ENCODE measurements around the gene ELF1. TPM values are rescaled to one million over a fixed set of nuclear protein-coding genes. Genes with fewer than 3 reads are reported as not detected.
"Not testable (repeated sequence)": the region's sequence is repeated elsewhere in the genome, so short reads cannot be mapped to it uniquely, and the experiment has no call there.

Gene ELF1
- total and polyA plus RNA-seq, 3 experiments from 2014 or later = 76.8 to 139 (median 77.6) TPM

DNA sequence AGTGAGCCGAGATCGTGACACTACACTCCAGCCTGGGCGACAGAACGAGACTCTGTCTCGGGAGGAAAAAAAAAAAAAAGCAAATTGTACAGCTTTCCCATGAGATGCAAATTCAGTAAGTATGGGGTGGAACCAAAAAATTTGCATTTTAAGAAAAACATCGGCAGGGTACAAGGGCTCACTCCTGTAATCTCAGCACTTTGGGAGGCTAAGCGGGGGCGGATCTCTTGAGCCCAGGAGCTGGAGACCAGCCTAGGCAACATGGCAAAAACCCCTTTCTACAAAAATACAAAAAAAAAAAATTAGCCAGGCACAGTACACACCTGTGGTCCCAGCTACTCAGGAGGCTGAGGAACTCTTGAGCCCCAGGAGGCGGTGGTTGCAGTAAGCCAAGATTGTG, 91.2 kb downstream of the ELF1 start:
- Histone ChIP-seq H3K36me3 (ENCODE audit: insufficient read depth, low read length) (peaks cover 4% of the 10 kb centered on the region), H3K4me1 (ENCODE audit: insufficient read depth, low read length) (peaks cover 3% of the 10 kb centered on the region), H3K9me3 (ENCODE audit: low read length) (no peaks in the 10 kb centered on the region), H3K4me3 (ENCODE audit: low read length) (no peak overlapping the region), H3K27me3 (ENCODE audit: insufficient read depth, low read length, poor library complexity, severe bottlenecking) (no peaks in the 10 kb centered on the region), H3K27ac (ENCODE audit: low read depth, low read length) (no peak overlapping the region)
- H3K27ac Mint-ChIP-seq = peak overlapping the region in 4 of 8 donors; percentile 33 to 85 (median 67)
- POLR2A ChIA-PET = no interaction called here
- CTCF ChIA-PET = no interaction called here
- H3K9me3 Mint-ChIP-seq = no peaks in the 10 kb centered on the region
- H3K36me3 Mint-ChIP-seq = peaks cover 0 to 36% (median 8%) of the 10 kb centered on the region in 3 donors
- peaks cover 14 to 20% (median 16%) of the 10 kb centered on the region in 3 donors for H3K4me1 Mint-ChIP-seq
- no peak overlapping the region for H3K4me3 Mint-ChIP-seq
- H3K27me3 Mint-ChIP-seq = no peaks in the 10 kb centered on the region
- DNase-seq = no peak

DNA sequence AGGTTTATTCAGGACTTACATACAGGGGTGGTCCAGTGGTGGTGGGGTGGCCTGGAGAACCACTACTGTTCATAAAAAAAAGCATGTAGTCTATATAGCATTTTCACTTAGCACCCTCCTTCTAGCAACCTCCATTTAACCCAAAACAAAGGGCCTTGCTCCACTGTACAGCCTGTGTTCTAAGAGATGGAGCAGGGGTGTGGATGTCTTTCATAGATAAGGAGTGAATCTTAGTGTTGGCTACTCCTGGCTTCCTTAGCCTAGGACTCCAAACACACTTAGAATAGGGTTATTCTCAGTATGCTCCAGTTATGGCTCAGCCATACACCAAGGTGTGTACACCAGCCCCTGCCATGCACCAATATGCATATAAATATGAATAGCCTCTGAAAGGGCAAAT, 95.2 kb downstream of the ELF1 start:
- Mint-ChIP-seq H3K27me3 (no peaks in the 10 kb centered on the region), H3K4me3 (peak overlapping the region in 1 of 7 donors; percentile 84), H3K36me3 (peaks cover 0 to 12% (median 0%) of the 10 kb centered on the region in 3 donors), H3K9me3 (no peaks in the 10 kb centered on the region), H3K4me1 (peaks cover 22 to 34% (median 29%) of the 10 kb centered on the region in 3 donors), H3K27ac (peak overlapping the region in 1 of 8 donors; percentile 57)
- Histone ChIP-seq H3K27ac (ENCODE audit: low read depth, low read length) (no peak overlapping the region), H3K4me3 (ENCODE audit: low read length) (no peak overlapping the region), H3K36me3 (ENCODE audit: insufficient read depth, low read length) (no peaks in the 10 kb centered on the region), H3K27me3 (ENCODE audit: insufficient read depth, low read length, poor library complexity, severe bottlenecking) (no peaks in the 10 kb centered on the region), H3K9me3 (ENCODE audit: low read length) (no peaks in the 10 kb centered on the region), H3K4me1 (ENCODE audit: insufficient read depth, low read length) (peaks cover 7% of the 10 kb centered on the region)
- ChIA-PET POLR2A (no interaction called here), CTCF (interaction anchor here (3.1 kb wide), 1 partner anchor 137 kb away, joined by 15 read pairs; the partner anchor contains the start of gene WBP4)
- no peak for DNase-seq

DNA sequence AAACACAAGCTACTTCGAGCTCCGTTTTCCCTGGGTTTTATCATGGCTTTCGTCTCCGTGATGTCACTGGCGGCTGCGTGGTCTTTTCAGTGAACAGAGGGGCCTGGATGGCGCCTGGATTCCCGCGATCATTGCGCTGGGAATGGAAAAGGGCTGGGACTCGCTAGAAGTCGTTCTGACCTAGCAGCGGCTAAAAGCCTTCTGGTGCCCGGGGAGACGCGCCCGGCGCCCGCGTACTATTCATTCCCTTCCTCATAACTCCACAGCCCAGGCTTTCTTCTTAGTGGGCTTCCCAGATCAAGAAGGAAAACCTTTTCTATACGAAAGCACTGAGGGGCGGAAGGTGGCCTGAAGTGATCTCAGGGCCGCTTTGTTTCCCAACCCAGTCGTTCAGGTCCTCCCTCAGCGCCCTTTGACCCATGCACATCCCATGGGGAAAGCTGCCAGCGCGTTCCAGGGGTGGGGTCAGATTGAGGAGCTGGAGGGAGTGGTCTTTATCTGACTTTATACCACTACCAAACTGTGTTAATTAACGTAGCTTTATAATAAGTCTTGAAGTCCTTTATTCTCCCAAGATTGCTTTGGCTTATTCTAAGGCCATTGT, 96.6 kb downstream of the ELF1 start:
- Histone ChIP-seq H3K9me3 (ENCODE audit: low read length) (no peaks in the 10 kb centered on the region), H3K27ac (ENCODE audit: low read depth, low read length) (no peak overlapping the region), H3K27me3 (ENCODE audit: insufficient read depth, low read length, poor library complexity, severe bottlenecking) (no peaks in the 10 kb centered on the region), H3K4me3 (ENCODE audit: low read length) (no peak overlapping the region), H3K4me1 (ENCODE audit: insufficient read depth, low read length) (peaks cover 7% of the 10 kb centered on the region), H3K36me3 (ENCODE audit: insufficient read depth, low read length) (no peaks in the 10 kb centered on the region)
- DNase-seq = no peak
- Mint-ChIP-seq H3K9me3 (no peaks in the 10 kb centered on the region), H3K4me1 (peaks cover 21 to 35% (median 31%) of the 10 kb centered on the region in 3 donors), H3K4me3 (peak overlapping the region; percentile 54 to 84 (median 72)), H3K27me3 (no peaks in the 10 kb centered on the region), H3K27ac (peak overlapping the region in 6 of 8 donors; percentile 47 to 87 (median 76)), H3K36me3 (peaks cover 0 to 8% (median 0%) of the 10 kb centered on the region in 3 donors)
- POLR2A ChIA-PET = interaction anchor here (0.6 to 1.2 kb wide), 3 partner anchors 139 to 275 kb away, joined by 3 to 10 read pairs (median 4); partner anchors contain the start of gene WBP4
- CTCF ChIA-PET = interaction anchor here (1.1 to 3.4 kb wide), 13 partner anchors 10 to 152 kb away, joined by 3 to 15 read pairs (median 6); partner anchors contain the start of genes MRPS31, SLC25A15 and WBP4

DNA sequence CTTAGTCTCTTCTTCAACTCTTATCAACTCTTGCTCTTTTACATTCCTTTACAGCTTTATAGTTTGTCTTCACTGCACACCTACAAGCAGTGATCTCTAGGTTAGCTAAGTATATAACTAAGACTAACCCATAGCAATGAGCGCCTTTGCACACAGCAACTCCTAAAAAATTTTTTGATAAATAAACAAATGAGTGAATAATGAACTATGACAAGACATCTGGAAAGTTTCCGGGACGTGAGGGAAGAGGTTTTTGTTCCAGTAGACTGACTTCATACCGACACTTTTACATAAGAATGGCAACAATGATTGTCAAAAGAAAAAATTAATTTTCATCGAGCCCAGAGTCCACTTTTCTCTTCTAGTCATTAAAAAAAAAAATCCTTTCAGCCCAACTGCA, 98.3 kb downstream of the ELF1 start:
- peak overlapping the region; percentile 89 for H3K4me3 ChIP-seq (ENCODE audit: low read length)
- peak overlapping the region; percentile 18 for H3K27ac ChIP-seq (ENCODE audit: low read depth, low read length)
- H3K27ac Mint-ChIP-seq = peak overlapping the region; percentile 83 to 97 (median 94)
- H3K27me3 Mint-ChIP-seq = no peaks in the 10 kb centered on the region
- no peaks in the 10 kb centered on the region for H3K9me3 Mint-ChIP-seq
- H3K36me3 Mint-ChIP-seq = peaks cover 0 to 8% (median 4%) of the 10 kb centered on the region in 3 donors
- no peaks in the 10 kb centered on the region for H3K27me3 ChIP-seq (ENCODE audit: insufficient read depth, low read length, poor library complexity, severe bottlenecking)
- H3K4me1 ChIP-seq (ENCODE audit: insufficient read depth, low read length) = peaks cover 7% of the 10 kb centered on the region
- no peaks in the 10 kb centered on the region for H3K9me3 ChIP-seq (ENCODE audit: low read length)
- H3K36me3 ChIP-seq (ENCODE audit: insufficient read depth, low read length) = no peaks in the 10 kb centered on the region
- H3K4me3 Mint-ChIP-seq = peak overlapping the region; percentile 95 to 100 (median 96)
- POLR2A ChIA-PET = interaction anchor here (0.5 to 1.8 kb wide), 5 partner anchors 24 to 274 kb away, joined by 3 to 6 read pairs (median 3); partner anchors contain the start of gene KBTBD7
- peaks cover 31 to 49% (median 45%) of the 10 kb centered on the region in 3 donors for H3K4me1 Mint-ChIP-seq
- DNase-seq = no peak
- CTCF ChIA-PET = interaction anchor here (1.2 to 3.4 kb wide), 12 partner anchors 8 to 253 kb away, joined by 3 to 15 read pairs (median 7); partner anchors contain the start of genes MRPS31, SLC25A15 and WBP4

DNA sequence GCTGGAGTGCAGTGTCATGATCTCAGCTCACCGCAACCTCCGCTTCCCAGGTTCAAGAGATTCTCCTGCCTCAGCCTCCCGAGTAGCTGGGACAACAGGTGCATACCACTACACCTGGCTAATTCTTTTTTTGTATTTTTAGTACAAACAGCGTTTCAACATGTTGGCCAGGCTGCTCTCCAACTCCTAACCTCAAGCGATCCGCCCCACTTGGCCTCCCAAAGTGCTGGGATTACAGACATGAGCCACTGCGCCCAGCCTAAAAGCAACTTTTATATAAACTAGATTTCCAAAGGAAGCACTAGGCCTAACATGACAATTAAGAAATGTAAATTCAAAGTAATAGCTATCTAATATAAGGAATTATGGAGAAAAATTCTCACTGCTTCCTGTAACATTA, 99.2 kb downstream of the ELF1 start:
- H3K4me1 ChIP-seq (ENCODE audit: insufficient read depth, low read length); H3K27me3 ChIP-seq (ENCODE audit: insufficient read depth, low read length, poor library complexity, severe bottlenecking); H3K9me3 ChIP-seq (ENCODE audit: low read length); POLR2A ChIA-PET; H3K4me3 ChIP-seq (ENCODE audit: low read length); H3K27ac ChIP-seq (ENCODE audit: low read depth, low read length); H3K36me3 ChIP-seq (ENCODE audit: insufficient read depth, low read length); DNase-seq; H3K27me3 Mint-ChIP-seq; H3K27ac Mint-ChIP-seq; H3K9me3 Mint-ChIP-seq: not testable (repeated sequence)
- Mint-ChIP-seq H3K4me1 (peaks cover 34 to 59% (median 54%) of the 10 kb centered on the region in 3 donors), H3K36me3 (peaks cover 0 to 13% (median 4%) of the 10 kb centered on the region in 3 donors), H3K4me3 (peak overlapping the region in 5 of 7 donors; percentile 34 to 99 (median 96))
- CTCF ChIA-PET = interaction anchor here (0.7 to 3.4 kb wide), 3 partner anchors 132 to 185 kb away, joined by 3 to 13 read pairs (median 10); partner anchors contain the start of gene SLC25A15

DNA sequence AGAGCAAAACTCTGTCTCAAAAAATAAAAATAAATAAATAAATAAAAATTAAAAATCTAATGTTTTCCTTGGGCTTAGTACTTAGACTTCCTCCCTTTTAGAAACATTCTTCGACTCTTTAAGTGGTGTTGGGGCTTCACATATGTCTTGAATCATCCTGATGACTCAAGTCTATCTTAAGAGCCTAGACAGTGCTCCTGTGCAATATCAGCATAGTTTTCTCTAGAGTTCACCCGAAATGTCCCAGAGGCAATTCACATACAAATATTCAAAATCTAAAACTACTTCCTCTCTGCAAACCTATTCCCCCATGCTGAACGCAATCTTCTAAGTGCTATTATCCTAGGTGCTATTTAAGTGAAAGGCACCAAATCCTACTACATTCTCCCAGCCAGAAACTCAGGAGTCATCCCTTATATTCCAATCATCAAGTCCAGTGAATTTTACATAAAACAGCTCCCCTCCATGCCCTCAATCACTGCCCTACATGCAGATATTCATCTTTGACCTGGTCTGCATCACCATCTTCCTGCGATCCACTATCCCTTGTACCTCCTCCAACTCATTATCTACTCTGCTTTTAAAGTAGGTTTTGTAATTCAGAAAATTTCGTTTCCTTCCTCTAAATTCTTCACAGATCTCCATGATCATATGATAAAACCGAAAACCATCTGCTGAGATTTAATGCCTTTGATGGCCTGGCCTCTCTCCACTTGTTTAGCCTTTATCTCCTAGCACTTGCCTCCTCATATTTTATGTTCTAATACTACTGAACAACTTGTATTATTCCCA, 102.7 kb downstream of the ELF1 start:
- no peaks in the 10 kb centered on the region for H3K9me3 ChIP-seq (ENCODE audit: low read length)
- H3K36me3 ChIP-seq (ENCODE audit: insufficient read depth, low read length) = no peaks in the 10 kb centered on the region
- POLR2A ChIA-PET = no interaction called here
- H3K4me1 Mint-ChIP-seq = peaks cover 35 to 60% (median 52%) of the 10 kb centered on the region in 3 donors
- H3K27ac ChIP-seq (ENCODE audit: low read depth, low read length) = no peak overlapping the region
- H3K36me3 Mint-ChIP-seq = peaks cover 0 to 18% (median 4%) of the 10 kb centered on the region in 3 donors
- no peak overlapping the region for H3K4me3 Mint-ChIP-seq
- H3K4me1 ChIP-seq (ENCODE audit: insufficient read depth, low read length) = peaks cover 7% of the 10 kb centered on the region
- no peaks in the 10 kb centered on the region for H3K9me3 Mint-ChIP-seq
- H3K27me3 Mint-ChIP-seq = no peaks in the 10 kb centered on the region
- peak overlapping the region in 3 of 8 donors; percentile 0 to 76 (median 7) for H3K27ac Mint-ChIP-seq
- CTCF ChIA-PET = no interaction called here
- DNase-seq = no peak
- H3K4me3 ChIP-seq (ENCODE audit: low read length) = no peak overlapping the region
- H3K27me3 ChIP-seq (ENCODE audit: insufficient read depth, low read length, poor library complexity, severe bottlenecking) = no peaks in the 10 kb centered on the region

DNA sequence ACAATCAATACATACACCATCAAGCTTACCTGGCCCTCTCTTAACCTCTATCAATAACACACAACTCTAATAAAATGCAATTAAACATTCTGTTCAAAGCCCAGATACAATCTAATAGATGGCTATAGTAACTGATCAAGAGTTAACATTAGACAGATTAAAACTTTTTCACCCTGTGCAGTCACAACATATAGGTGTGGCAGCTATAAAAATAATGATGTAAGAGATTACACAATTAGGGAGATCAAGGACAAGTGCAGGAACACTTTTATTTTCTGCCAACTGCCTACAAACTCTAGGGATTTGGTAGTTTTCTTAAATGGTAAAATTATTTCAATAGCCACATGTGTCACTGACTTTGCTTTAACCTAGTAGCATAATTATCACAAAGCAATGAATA, 104.3 kb downstream of the ELF1 start:
- H3K27ac Mint-ChIP-seq; H3K9me3 ChIP-seq (ENCODE audit: low read length); H3K4me3 ChIP-seq (ENCODE audit: low read length); H3K27ac ChIP-seq (ENCODE audit: low read depth, low read length); H3K36me3 ChIP-seq (ENCODE audit: insufficient read depth, low read length); H3K27me3 Mint-ChIP-seq; H3K4me1 ChIP-seq (ENCODE audit: insufficient read depth, low read length); H3K27me3 ChIP-seq (ENCODE audit: insufficient read depth, low read length, poor library complexity, severe bottlenecking); H3K4me3 Mint-ChIP-seq; H3K9me3 Mint-ChIP-seq; POLR2A ChIA-PET; DNase-seq: not testable (repeated sequence)
- Mint-ChIP-seq H3K36me3 (peaks cover 0 to 13% (median 4%) of the 10 kb centered on the region in 3 donors), H3K4me1 (peaks cover 22 to 56% (median 45%) of the 10 kb centered on the region in 3 donors)
- CTCF ChIA-PET = interaction anchor here (0.9 kb wide), 1 partner anchor 10 kb away, joined by 3 read pairs; no protein-coding TSS in a partner anchor
